Erythroblast (primary cell): ENCODE data around the gene PCSK7.

Experiments used
- DNase-seq, 2 experiments: peaks; one replicate each; lab custom pipeline; 2025; lab: John Stamatoyannopoulos, UW
- GATA1 ChIP-seq: IDR thresholded peaks from 2 replicates; pipeline ENCODE4 v1.6.1; 2011; ENCODE audit warnings: low read depth, mild to moderate bottlenecking, control low read depth, low read length, moderate library complexity
- POLR2A ChIP-seq: IDR thresholded peaks from 2 replicates; pipeline ENCODE4 v1.6.1; 2011; ENCODE audit warnings: mild to moderate bottlenecking, low read length

Gene PCSK7

DNA sequence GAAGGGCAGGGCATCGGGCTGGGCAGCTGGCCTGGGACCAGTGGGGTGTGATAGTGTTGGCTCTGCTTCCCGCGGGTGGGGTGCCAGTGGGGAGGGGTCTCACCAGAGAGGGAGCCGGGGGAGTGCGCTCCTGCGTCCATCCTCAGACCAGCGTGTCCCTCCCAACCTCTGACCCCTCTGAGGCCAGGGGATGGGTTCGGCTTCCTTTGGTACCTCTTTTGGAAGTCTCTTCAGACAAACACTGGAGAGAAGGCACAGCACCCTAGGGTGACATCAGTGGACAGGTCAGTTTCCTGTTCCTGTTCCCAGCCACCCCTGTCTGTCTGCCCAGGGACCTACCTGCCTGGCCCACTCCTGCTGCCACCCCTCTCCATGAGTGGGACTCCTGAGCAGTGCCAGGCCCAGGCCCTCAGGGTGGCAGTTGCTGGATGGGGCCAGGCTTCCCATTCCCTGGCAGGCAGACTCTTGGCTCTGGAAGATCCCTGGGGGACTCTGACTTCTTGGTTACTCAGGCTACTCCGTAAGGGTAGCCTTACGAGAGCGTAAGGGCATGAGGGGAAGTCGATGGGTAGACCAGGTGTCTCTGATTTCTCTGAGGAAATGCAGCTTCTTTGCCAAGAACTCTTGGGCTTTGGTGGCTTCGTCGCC lies 30.1 kb downstream of the PCSK7 start:
- no peak for TF ChIP-seq GATA1
- TF ChIP-seq POLR2A = no peak
- no peak for DNase-seq

DNA sequence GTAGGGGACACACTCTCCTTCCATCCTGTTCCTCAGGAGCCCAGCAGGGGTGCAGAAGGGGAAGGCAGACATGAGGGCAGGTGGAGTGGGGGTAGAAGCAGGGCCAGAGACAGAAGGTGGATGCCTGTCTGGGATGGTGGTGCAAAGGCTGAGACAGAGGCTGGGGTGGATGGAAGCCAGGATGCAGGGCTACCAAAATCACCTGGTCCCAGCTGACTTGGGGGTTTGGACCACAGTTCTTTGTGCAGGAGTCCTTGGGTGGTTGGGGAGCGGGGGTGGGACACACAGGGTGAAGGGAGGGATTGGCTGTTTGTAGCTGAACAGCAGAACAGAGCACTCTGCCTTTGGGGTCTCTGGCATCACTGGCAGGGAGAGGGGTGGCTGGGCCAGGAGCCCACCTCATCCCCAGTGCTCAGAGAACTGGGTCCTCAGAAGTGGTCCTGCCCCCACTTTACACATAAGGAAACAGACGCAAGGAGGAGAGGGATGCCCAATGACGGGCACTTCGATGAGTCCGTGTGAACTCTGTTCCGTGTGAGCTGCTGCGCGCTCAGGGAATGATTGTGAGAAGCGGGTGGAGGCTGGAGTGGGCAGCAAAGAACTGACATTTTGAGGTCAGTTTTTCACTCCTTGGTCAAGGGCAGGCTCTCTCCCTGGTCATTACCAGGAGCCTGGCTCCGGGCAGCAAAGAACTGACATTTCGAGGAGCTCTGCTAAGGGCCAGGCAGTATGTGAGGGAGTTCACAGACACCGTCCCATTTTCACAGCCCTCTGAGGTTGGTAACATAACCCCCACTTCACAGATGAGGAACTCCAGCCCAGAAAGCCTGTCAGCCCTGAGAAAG lies 30.8 kb downstream of the PCSK7 start:
- TF ChIP-seq POLR2A (no peak), GATA1 (no peak)
- DNase-seq = no peak

DNA sequence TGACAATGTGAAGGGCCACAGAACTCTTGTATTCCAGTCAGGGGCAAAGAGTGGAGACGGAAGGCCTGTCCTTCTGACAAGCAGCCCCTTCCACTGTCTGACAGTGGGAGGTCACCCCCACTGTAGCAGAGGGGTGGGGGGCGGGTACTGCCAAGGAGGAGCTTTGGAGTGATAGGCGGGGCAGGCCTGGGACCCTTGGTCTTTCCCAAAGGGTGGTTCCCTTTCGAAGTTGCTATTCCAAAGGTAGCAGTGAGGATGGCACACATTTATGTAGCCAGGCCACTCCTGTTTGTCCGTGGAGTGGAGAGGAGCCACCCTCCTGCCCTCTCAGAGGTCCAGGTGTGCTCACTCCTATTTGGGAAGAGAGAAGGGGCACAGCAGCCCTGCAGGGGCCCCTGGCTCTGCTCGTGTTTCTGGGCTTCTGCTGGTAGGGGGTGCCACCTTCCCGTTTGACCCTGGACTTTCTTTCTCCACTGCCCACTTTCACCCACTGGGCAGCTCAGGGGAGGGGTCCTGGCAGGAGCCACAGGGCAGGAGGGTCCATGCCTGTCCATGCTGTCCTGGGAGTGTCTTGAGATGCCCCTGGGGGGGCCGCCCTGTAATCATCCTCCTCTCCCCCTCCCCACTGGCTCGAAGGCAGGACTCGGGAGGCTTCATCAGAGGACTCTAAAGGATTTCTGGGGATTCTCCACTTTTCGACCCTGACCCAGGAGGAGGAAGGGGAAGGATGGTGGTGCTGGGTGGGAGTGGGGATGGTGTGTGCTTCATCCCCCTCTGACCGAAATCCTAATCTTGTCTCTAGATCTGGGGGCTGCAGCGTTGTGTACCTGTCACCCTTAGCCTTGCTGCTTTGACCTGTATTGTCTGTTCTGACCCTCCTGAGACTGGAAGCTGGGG lies 31.7 kb downstream of the PCSK7 start:
- TF ChIP-seq GATA1 (no peak), POLR2A (no peak)
- DNase-seq = no peak

DNA sequence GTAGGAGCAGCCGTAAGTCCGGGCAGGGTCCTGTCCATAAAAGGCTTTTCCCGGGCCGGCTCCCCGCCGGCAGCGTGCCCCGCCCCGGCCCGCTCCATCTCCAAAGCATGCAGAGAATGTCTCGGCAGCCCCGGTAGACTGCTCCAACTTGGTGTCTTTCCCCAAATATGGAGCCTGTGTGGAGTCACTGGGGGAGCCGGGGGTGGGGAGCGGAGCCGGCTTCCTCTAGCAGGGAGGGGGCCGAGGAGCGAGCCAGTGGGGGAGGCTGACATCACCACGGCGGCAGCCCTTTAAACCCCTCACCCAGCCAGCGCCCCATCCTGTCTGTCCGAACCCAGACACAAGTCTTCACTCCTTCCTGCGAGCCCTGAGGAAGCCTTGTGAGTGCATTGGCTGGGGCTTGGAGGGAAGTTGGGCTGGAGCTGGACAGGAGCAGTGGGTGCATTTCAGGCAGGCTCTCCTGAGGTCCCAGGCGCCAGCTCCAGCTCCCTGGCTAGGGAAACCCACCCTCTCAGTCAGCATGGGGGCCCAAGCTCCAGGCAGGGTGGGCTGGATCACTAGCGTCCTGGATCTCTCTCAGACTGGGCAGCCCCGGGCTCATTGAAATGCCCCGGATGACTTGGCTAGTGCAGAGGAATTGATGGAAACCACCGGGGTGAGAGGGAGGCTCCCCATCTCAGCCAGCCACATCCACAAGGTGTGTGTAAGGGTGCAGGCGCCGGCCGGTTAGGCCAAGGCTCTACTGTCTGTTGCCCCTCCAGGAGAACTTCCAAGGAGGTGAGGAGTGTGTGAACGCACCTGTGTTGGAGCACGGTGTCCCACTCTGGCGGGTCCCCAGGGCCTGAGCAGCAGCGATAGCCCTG lies 32.6 kb downstream of the PCSK7 start, which contains the start of gene TAGLN:
TAGLN (plus strand) TSS at position 318 of the 863 bp plus-strand sequence. CDS start 3,644 bp downstream, outside the sequence.
- no peak for DNase-seq
- TF ChIP-seq GATA1 = no peak
- TF ChIP-seq POLR2A = no peak

DNA sequence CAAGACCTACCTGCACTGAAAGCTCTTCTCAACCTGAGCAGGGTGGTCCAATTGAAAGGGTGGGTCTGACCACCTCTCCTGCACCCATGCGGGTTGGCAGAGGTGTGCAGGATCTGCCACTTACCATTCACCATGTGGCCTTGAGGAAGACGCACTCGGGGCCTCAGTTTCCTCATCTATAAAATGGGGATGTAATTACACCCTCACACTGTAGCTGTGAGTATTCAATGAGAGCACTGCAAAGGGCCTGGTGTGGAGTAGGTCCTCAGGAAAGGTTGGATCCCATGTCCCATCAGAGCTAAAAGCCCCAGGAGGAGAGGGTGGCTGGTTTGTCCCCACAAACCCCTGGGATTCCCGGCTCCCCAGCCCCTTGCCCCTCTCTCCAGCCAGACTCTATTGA lies 33.3 kb downstream of the PCSK7 start:
- TF ChIP-seq GATA1 = no peak
- TF ChIP-seq POLR2A = no peak
- DNase-seq = no peak

DNA sequence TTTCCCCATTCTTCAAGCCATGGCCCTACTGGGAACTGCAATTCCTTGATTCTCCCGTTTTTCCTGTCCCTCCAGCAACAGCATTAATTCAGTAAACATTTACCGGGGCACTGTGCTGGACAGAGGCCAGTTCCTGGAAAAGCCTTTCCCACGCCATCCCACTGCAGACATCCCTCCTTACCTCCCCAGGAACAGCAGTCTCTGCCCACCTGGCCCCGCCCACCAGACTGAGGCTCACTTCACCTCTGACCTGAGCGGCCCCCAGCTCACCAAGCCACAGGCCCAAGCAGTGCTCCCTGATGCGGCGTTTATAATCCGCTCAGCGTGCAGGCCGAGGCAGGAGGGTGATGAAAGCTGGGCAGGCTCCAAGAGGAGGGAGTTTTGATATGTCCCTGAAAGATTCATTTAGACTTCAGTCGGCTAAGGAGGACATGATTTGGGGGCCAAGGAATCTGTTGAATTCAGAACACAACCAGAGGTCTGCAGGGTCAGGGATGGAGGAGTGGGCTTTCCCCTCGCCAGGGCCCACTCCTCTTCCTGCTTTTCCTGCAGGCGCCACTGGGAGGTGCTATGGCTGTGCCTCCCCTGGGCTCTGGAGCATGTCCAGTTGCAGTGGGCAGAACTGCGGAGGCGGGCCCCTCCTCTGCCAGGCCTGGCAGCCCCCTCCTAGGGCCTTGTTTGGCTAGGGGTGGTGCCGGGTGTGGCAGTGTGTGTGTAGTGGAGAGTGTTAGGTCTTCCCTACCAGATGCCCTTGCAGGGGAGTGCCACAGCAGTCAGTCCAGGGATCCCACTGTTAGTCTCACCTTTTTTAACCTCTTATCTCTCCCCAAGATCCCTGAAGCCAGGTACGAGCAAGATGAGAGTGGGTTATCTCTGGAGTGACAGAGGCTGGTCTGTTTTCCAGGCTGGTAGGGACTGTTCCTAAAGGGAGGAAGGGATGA lies 34.1 kb downstream of the PCSK7 start:
- DNase-seq = peak; percentile 25 to 35
- TF ChIP-seq GATA1 (no peak), POLR2A (no peak)

DNA sequence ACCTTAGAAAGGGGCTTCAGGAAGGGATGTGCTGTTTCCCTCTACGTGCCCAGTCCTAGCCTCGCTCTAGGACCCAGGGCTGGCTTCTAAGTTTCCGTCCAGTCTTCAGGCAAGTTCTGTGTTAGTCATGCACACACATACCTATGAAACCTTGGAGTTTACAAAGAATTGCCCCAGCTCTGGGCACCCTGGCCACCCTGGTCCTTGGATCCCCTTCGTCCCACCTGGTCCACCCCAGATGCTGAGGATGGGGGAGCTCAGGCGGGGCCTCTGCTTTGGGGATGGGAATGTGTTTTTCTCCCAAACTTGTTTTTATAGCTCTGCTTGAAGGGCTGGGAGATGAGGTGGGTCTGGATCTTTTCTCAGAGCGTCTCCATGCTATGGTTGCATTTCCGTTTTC lies 34.9 kb downstream of the PCSK7 start:
- no peak for DNase-seq
- TF ChIP-seq POLR2A = no peak
- TF ChIP-seq GATA1 = no peak

DNA sequence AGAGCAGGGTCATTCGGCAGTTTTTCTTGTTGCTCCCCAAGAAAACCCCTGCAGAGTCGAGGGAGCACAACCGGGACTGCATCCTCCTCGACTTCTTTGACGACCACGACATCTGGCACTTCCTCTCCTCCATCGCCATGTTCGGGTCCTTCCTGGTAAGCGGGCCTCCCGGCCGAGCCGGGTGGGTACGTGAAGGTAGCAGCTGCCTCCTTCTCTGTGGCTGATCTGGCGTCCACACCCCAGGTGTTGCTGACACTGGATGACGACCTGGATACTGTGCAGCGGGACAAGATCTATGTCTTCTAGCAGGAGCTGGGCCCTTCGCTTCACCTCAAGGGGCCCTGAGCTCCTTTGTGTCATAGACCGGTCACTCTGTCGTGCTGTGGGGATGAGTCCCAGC lies 36.1 kb downstream of the PCSK7 start:
- TF ChIP-seq POLR2A (peak; percentile 4), GATA1 (no peak)
- DNase-seq = no peak

DNA sequence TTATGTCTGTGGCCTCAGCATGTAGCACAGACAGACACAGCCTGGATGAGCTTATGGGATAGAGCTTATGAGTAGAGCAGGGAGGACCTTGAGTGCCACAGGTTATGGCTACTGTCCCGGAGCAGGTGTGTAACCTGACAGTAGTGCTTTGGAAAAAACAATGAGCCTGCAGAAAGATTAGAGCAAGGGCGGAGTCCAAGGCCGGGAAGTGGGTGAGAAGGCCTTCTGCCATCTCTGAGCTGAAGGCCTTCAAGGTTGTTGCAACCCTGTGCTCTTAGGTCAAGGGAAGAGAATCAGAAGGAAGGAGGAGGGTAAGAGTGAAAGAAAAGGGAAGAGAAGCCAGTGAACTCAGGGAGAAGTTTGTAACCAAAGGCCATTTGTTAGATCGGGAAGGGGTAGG lies 36.6 kb downstream of the PCSK7 start:
- TF ChIP-seq POLR2A (no peak), GATA1 (no peak)
- peak in 1 of 2 experiments; percentile 15 for DNase-seq

DNA sequence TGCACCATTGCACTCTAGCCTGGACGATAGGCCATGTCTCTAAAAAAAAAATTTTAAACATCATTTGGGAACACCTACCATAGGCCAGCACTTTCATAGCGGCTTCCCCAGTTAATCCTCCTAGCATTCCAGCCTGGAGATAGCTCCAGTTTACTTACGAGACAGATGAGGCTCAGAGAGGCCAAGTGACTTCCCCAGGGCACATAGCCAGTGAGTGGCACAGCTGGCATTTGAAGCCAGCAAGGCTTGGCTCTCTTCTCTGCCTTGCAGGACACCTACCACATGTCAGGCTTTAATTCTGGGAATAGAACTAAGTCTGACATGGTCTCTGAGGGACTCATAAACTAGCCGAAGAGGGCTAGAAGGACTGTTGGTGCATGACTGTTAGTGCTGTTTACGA lies 37.6 kb downstream of the PCSK7 start:
- TF ChIP-seq POLR2A (no peak), GATA1 (no peak)
- DNase-seq = no peak

DNA sequence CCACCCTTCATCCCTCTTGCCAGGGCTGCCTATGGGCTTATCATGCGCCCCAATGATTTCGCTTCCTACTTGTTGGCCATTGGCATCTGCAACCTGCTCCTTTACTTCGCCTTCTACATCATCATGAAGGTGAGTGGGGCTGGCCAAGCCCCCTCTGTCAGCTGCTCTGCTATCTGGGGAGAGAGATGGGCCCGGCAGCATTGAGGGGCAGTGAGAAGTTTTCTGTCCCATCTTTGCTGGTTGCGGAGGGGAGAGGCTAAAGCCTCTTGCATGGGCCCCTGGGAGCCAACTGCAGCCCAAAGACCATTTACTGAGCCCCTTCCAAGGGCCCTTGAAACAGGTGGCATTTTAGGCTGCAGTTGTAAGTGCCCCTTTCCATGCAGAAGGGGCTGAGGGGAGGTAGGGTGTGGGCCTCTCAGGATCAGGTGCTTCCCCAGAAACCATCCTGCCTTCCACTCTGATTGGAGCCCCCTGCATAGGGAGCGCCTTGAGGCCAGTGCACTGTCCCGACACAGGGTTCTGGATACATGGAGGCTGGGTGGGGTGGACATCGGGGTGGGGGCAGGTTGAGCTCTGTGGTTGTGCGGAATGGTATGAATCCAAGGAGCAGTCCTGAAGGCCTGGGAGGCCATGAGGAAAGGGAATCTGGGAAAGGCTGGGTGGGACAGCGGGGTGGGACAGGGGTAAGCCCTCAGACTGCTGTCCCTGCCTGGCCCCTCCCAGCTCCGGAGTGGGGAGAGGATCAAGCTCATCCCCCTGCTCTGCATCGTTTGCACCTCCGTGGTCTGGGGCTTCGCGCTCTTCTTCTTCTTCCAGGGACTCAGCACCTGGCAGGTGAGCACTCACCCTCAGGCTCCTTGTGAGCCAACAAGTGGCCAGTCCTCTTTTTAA lies 38.5 kb downstream of the PCSK7 start:
- DNase-seq = no peak
- no peak for TF ChIP-seq POLR2A
- TF ChIP-seq GATA1 = no peak
